Activated CD4-positive, alpha-beta T cell treated with anti-CD3 and anti-CD28 coated beads, Interleukin-2, amount 10 ng/mL, durations not matched to agents 7 days and 5 days (primary cell): ENCODE results near the gene TUBA8. TPM values are rescaled to one million over a fixed set of nuclear protein-coding genes. Genes with fewer than 3 reads are reported as not detected.
"Not testable (repeated sequence)": the region's sequence is repeated elsewhere in the genome, so short reads cannot be mapped to it uniquely, and the experiment has no call there.

ENCODE experiments used
- CTCF ChIA-PET: fragments of 350-600 bp; sonication (Branson Sonifier 250); formaldehyde crosslinking; loops from one replicate; lab custom pipeline; 2021; ENCODE audit warnings: antibody characterized with exemption; lab: Charles Lee
- POLR2A ChIA-PET: fragments of 350-600 bp; sonication (Branson Sonifier 250); formaldehyde crosslinking; loops from one replicate; lab custom pipeline; 2021; ENCODE audit warnings: antibody characterized with exemption; lab: Charles Lee
- DNase-seq: peaks from one replicate; pipeline ENCODE4 v3.0.0-alpha.2; 2020
- H3K27ac Mint-ChIP-seq: one replicate; pipeline ENCODE4 v1.8.0; 2021; ENCODE audit warnings: mild to moderate bottlenecking, moderate library complexity, mixed read lengths
- H3K27me3 Mint-ChIP-seq: one replicate; pipeline ENCODE4 v1.8.0; 2021; ENCODE audit warnings: mixed read lengths
- H3K36me3 Mint-ChIP-seq: one replicate; pipeline ENCODE4 v1.8.0; 2021; ENCODE audit warnings: low read depth, mixed read lengths
- H3K4me1 Mint-ChIP-seq: one replicate; pipeline ENCODE4 v1.8.0; 2021; ENCODE audit warnings: mixed read lengths
- H3K4me3 Mint-ChIP-seq: one replicate; pipeline ENCODE4 v1.8.0; 2021; ENCODE audit warnings: mild to moderate bottlenecking, moderate library complexity, mixed read lengths
- H3K9me3 Mint-ChIP-seq: one replicate; pipeline ENCODE4 v1.8.0; 2021; ENCODE audit warnings: mixed read lengths
- total RNA-seq, 2 experiments: library from RNA; stranded (reverse); gene quantifications; one replicate each; pipeline ENCODE4 v1.2.3, GENCODE V29; 2021

Gene TUBA8
- total RNA-seq: 1 to 10 TPM; 1.4 to 2.2 TPM

GRCh38 chr22:18110194-18110953, at the start of gene TUBA8:
TUBA8 (plus strand) TSS chr22:18110809; CDS start chr22:18110866, 57 bp downstream.
- DNase-seq: peak; percentile 20
- Mint-ChIP-seq H3K36me3 (peaks cover 10% of the 10 kb centered on the region), H3K27me3 (peaks cover 37% of the 10 kb centered on the region), H3K9me3 (peaks cover 10% of the 10 kb centered on the region), H3K27ac (no peak within 1 kb of the TSS), H3K4me1 (peaks cover 27% of the 10 kb centered on the region), H3K4me3 (peak within 1 kb of the TSS; percentile 61)
- ChIA-PET POLR2A (no interaction called here), CTCF (interaction anchor here (0.5 kb wide), 1 partner anchor 467 kb away, joined by 3 read pairs; no protein-coding TSS in a partner anchor)

- Mint-ChIP-seq H3K27me3 (peaks cover 31% of the 10 kb centered on the region), H3K36me3 (no peaks in the 10 kb centered on the region), H3K27ac (no peak overlapping the region), H3K4me1 (no peaks in the 10 kb centered on the region), H3K9me3 (no peaks in the 10 kb centered on the region), H3K4me3 (no peak overlapping the region)
- no peak for DNase-seq
- POLR2A ChIA-PET: no interaction called here
- CTCF ChIA-PET: interaction anchor here (0.7 to 2.3 kb wide), 2 partner anchors 14 to 66 kb away, joined by 4 to 7 read pairs; no protein-coding TSS in a partner anchor
Observed at GRCh38 chr22:18062421-18062820, 48.2 kb upstream of the TUBA8 start.

GRCh38 chr22:18063306-18063705, 47.3 kb upstream of the TUBA8 start:
- ChIA-PET POLR2A (no interaction called here), CTCF (interaction anchor here (0.7 to 2.3 kb wide), 4 partner anchors 13 to 233 kb away, joined by 3 to 7 read pairs (median 4); partner anchors contain the start of gene MICAL3)
- Mint-ChIP-seq H3K36me3 (no peaks in the 10 kb centered on the region), H3K9me3 (no peaks in the 10 kb centered on the region), H3K27me3 (peaks cover 34% of the 10 kb centered on the region), H3K4me3 (no peak overlapping the region), H3K27ac (no peak overlapping the region), H3K4me1 (no peaks in the 10 kb centered on the region)
- DNase-seq: no peak

- H3K4me3 Mint-ChIP-seq, H3K27ac Mint-ChIP-seq, H3K36me3 Mint-ChIP-seq, H3K4me1 Mint-ChIP-seq, DNase-seq, H3K9me3 Mint-ChIP-seq, POLR2A ChIA-PET: not testable (repeated sequence)
- CTCF ChIA-PET: interaction anchor here (1.2 to 2.3 kb wide), 3 partner anchors 12 to 233 kb away, joined by 3 to 7 read pairs (median 4); partner anchors contain the start of gene MICAL3
- H3K27me3 Mint-ChIP-seq: peaks cover 33% of the 10 kb centered on the region
Observed at GRCh38 chr22:18063715-18064114, 46.9 kb upstream of the TUBA8 start.

GRCh38 chr22:18064636-18065035, 46.0 kb upstream of the TUBA8 start:
- H3K36me3 Mint-ChIP-seq: no peaks in the 10 kb centered on the region
- no peaks in the 10 kb centered on the region for H3K4me1 Mint-ChIP-seq
- ChIA-PET POLR2A (no interaction called here), CTCF (no interaction called here)
- H3K27me3 Mint-ChIP-seq: peaks cover 38% of the 10 kb centered on the region
- H3K4me3 Mint-ChIP-seq: no peak overlapping the region
- no peak overlapping the region for H3K27ac Mint-ChIP-seq
- DNase-seq: no peak
- no peaks in the 10 kb centered on the region for H3K9me3 Mint-ChIP-seq

- H3K9me3 Mint-ChIP-seq: no peaks in the 10 kb centered on the region
- peaks cover 38% of the 10 kb centered on the region for H3K27me3 Mint-ChIP-seq
Observed at GRCh38 chr22:18065256-18065655, 45.4 kb upstream of the TUBA8 start.

GRCh38 chr22:18066181-18066859, 44.3 kb upstream of the TUBA8 start:
- POLR2A ChIA-PET: no interaction called here
- no peaks in the 10 kb centered on the region for H3K4me1 Mint-ChIP-seq
- peaks cover 38% of the 10 kb centered on the region for H3K27me3 Mint-ChIP-seq
- no peak for DNase-seq
- CTCF ChIA-PET: interaction anchor here (1.6 kb wide), 1 partner anchor 9 kb away, joined by 4 read pairs; no protein-coding TSS in a partner anchor
- no peaks in the 10 kb centered on the region for H3K36me3 Mint-ChIP-seq
- H3K27ac Mint-ChIP-seq: no peak overlapping the region
- no peaks in the 10 kb centered on the region for H3K9me3 Mint-ChIP-seq
- H3K4me3 Mint-ChIP-seq: no peak overlapping the region

More at GRCh38 chr22:18065256-18065655, 45.4 kb upstream of the TUBA8 start:
- ChIA-PET CTCF (interaction anchor here (1.6 kb wide), 1 partner anchor 10 kb away, joined by 4 read pairs; no protein-coding TSS in a partner anchor), POLR2A (no interaction called here)
- DNase-seq: no peak
- no peak overlapping the region for H3K27ac Mint-ChIP-seq
- H3K36me3 Mint-ChIP-seq: no peaks in the 10 kb centered on the region
- no peaks in the 10 kb centered on the region for H3K4me1 Mint-ChIP-seq
- no peak overlapping the region for H3K4me3 Mint-ChIP-seq

- Mint-ChIP-seq H3K4me1 (no peaks in the 10 kb centered on the region), H3K27me3 (peaks cover 38% of the 10 kb centered on the region), H3K36me3 (no peaks in the 10 kb centered on the region), H3K4me3 (no peak overlapping the region), H3K27ac (no peak overlapping the region), H3K9me3 (no peaks in the 10 kb centered on the region)
- ChIA-PET CTCF (no interaction called here), POLR2A (no interaction called here)
- DNase-seq: no peak
Observed at GRCh38 chr22:18067121-18067520, 43.5 kb upstream of the TUBA8 start.

- Mint-ChIP-seq H3K4me3 (no peak overlapping the region), H3K27ac (no peak overlapping the region), H3K9me3 (no peaks in the 10 kb centered on the region), H3K36me3 (no peaks in the 10 kb centered on the region), H3K27me3 (peaks cover 38% of the 10 kb centered on the region), H3K4me1 (no peaks in the 10 kb centered on the region)
- DNase-seq: no peak
- POLR2A ChIA-PET: no interaction called here
- CTCF ChIA-PET: no interaction called here
Observed at GRCh38 chr22:18067548-18068341, 42.9 kb upstream of the TUBA8 start.

- H3K27me3 Mint-ChIP-seq: peaks cover 38% of the 10 kb centered on the region
- ChIA-PET POLR2A (no interaction called here), CTCF (interaction anchor here (1.5 kb wide), 1 partner anchor 15 kb away, joined by 3 read pairs; no protein-coding TSS in a partner anchor)
- H3K36me3 Mint-ChIP-seq: no peaks in the 10 kb centered on the region
- no peaks in the 10 kb centered on the region for H3K4me1 Mint-ChIP-seq
- no peak overlapping the region for H3K4me3 Mint-ChIP-seq
- H3K27ac Mint-ChIP-seq: no peak overlapping the region
- DNase-seq: no peak
- H3K9me3 Mint-ChIP-seq: no peaks in the 10 kb centered on the region
Observed at GRCh38 chr22:18068381-18068988, 42.1 kb upstream of the TUBA8 start.

GRCh38 chr22:18069041-18069440, 41.6 kb upstream of the TUBA8 start:
- Mint-ChIP-seq H3K27ac (no peak overlapping the region), H3K27me3 (peaks cover 38% of the 10 kb centered on the region), H3K36me3 (no peaks in the 10 kb centered on the region), H3K4me3 (no peak overlapping the region), H3K4me1 (no peaks in the 10 kb centered on the region), H3K9me3 (no peaks in the 10 kb centered on the region)
- CTCF ChIA-PET: interaction anchor here (1.5 kb wide), 1 partner anchor 15 kb away, joined by 3 read pairs; no protein-coding TSS in a partner anchor
- no peak for DNase-seq
- POLR2A ChIA-PET: no interaction called here

- Mint-ChIP-seq H3K27ac (no peak overlapping the region), H3K9me3 (no peaks in the 10 kb centered on the region), H3K36me3 (no peaks in the 10 kb centered on the region), H3K4me1 (no peaks in the 10 kb centered on the region), H3K27me3 (peaks cover 31% of the 10 kb centered on the region), H3K4me3 (no peak overlapping the region)
- ChIA-PET POLR2A (no interaction called here), CTCF (interaction anchor here (1.5 kb wide), 1 partner anchor 16 kb away, joined by 3 read pairs; no protein-coding TSS in a partner anchor)
- no peak for DNase-seq
Observed at GRCh38 chr22:18070041-18070440, 40.6 kb upstream of the TUBA8 start.
